PFSK-1 (cell line): ENCODE results near the gene NEK7.
A peak's percentile ranks its signal among the peaks of the same experiment; 100 is the strongest.

ENCODE experiments used
- FOXP2 ChIP-seq: optimal IDR thresholded peaks from 2 replicates; pipeline ENCODE3; 2011; ENCODE audit warnings: borderline replicate concordance, control low read depth, inconsistent platforms; ENCODE audit not compliant: insufficient read depth; ENCODE audit errors: extremely low read length, extremely low read depth
- POLR2AphosphoS5 ChIP-seq: IDR thresholded peaks from 2 replicates; pipeline ENCODE4 v1.6.1; 2012; ENCODE audit warnings: low read depth, mild to moderate bottlenecking, control low read depth, low read length, moderate library complexity
- SIN3A ChIP-seq: IDR thresholded peaks from 2 replicates; pipeline ENCODE4 v1.6.1; 2012; ENCODE audit warnings: mild to moderate bottlenecking, low read length, moderate library complexity, borderline replicate concordance; ENCODE audit not compliant: insufficient read depth
- TAF1 ChIP-seq: IDR thresholded peaks from 2 replicates; pipeline ENCODE4 v1.6.1; 2012; ENCODE audit warnings: low read length, control low read depth, borderline replicate concordance; ENCODE audit not compliant: insufficient read depth
- TF ChIP-seq, protein P1 (sequence below), 2 experiments: IDR thresholded peaks; 2 replicates each; pipeline versions ENCODE4 v1.6.1 to v1.8.0; 2011 to 2012; ENCODE audit warnings: low read depth in 2 of 2, low read length in 2 of 2, control low read depth in 1 of 2, inconsistent platforms in 1 of 2, mild to moderate bottlenecking in 1 of 2, moderate library complexity in 1 of 2; ENCODE audit not compliant: insufficient read depth in 1 of 2

Gene NEK7

DNA sequence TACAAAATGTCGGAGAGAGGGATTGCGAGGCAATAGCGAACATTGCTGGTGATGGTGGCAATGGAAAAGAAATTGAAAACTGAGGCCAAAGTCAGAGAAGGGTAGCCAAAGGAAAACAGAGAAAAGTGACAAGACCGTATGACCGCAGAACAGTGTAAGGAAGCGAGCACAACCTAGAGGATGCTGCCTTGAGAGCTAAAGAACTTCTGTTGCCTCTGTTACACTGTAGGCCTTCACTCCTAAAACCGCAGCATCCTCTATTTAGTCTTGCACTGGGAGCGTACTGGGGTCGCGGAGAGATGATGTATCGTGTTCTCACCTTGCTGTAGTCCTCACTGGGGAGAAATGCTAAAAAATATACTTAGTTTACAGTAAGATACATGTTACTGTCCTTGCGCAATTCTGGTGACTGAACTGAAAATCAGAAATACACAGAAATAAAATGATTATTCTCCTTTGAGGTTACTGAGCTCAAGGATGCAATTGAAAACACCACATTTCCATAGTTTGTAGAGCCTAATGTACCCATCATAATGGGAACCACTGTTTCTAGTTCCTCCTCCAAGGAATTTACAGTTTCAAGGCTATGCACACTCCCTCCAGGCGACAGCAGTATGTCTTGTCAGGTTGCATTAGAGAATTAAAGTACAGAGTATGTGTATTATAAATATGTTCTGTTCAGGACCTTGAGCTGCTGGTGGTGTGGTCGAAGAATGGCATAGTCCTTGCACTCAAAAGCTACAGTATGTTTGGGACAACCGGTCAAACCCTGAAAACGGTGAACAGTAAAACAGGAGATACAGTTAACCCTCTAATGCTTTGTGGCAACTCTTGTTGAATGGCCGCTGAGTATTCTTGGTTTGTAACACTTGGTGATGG lies 1.3 kb downstream of the NEK7 start:
- no peak for TF ChIP-seq TAF1
- TF ChIP-seq FOXP2, result no peak
- TF ChIP-seq, protein P1, sequence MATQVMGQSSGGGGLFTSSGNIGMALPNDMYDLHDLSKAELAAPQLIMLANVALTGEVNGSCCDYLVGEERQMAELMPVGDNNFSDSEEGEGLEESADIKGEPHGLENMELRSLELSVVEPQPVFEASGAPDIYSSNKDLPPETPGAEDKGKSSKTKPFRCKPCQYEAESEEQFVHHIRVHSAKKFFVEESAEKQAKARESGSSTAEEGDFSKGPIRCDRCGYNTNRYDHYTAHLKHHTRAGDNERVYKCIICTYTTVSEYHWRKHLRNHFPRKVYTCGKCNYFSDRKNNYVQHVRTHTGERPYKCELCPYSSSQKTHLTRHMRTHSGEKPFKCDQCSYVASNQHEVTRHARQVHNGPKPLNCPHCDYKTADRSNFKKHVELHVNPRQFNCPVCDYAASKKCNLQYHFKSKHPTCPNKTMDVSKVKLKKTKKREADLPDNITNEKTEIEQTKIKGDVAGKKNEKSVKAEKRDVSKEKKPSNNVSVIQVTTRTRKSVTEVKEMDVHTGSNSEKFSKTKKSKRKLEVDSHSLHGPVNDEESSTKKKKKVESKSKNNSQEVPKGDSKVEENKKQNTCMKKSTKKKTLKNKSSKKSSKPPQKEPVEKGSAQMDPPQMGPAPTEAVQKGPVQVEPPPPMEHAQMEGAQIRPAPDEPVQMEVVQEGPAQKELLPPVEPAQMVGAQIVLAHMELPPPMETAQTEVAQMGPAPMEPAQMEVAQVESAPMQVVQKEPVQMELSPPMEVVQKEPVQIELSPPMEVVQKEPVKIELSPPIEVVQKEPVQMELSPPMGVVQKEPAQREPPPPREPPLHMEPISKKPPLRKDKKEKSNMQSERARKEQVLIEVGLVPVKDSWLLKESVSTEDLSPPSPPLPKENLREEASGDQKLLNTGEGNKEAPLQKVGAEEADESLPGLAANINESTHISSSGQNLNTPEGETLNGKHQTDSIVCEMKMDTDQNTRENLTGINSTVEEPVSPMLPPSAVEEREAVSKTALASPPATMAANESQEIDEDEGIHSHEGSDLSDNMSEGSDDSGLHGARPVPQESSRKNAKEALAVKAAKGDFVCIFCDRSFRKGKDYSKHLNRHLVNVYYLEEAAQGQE (IDR thresholded peaks at IDR 0.05; ENCODE audit: insufficient read depth in 1 of 2, low read depth in 2 of 2, low read length in 2 of 2), result no peak
- no peak for TF ChIP-seq SIN3A
- TF ChIP-seq POLR2AphosphoS5, result no peak

- TF ChIP-seq TAF1 (peak; percentile 88), SIN3A (0 out of 2 replicates have a peak, but pooled peaks have one; percentile 68), POLR2AphosphoS5 (peak; percentile 97), FOXP2 (no peak)
- TF ChIP-seq, protein P1 (IDR thresholded peaks at IDR 0.05; ENCODE audit: insufficient read depth in 1 of 2, low read depth in 2 of 2, low read length in 2 of 2), result 0 out of 4 replicates have a peak, but pooled peaks of 1 of the 2 experiments have one; percentile 39
Observed at GRCh38 chr1:198158735-198159589, 2.2 kb downstream of the NEK7 start.

GRCh38 chr1:198160222-198160621 lies 3.4 kb downstream of the NEK7 start:
- TF ChIP-seq, protein P1 (IDR thresholded peaks at IDR 0.05; ENCODE audit: insufficient read depth in 1 of 2, low read depth in 2 of 2, low read length in 2 of 2), result no peak
- TF ChIP-seq SIN3A (no peak), POLR2AphosphoS5 (no peak), TAF1 (no peak), FOXP2 (no peak)

GRCh38 chr1:198160946-198161614 lies 4.3 kb downstream of the NEK7 start:
- TF ChIP-seq FOXP2 (no peak), SIN3A (no peak)

- TF ChIP-seq TAF1 (no peak), SIN3A (no peak), POLR2AphosphoS5 (no peak), FOXP2 (no peak)
- TF ChIP-seq, protein P1 (IDR thresholded peaks at IDR 0.05; ENCODE audit: insufficient read depth in 1 of 2, low read depth in 2 of 2, low read length in 2 of 2), result no peak
Observed at GRCh38 chr1:198161718-198162090, 4.9 kb downstream of the NEK7 start.
